Measurements from ENCODE around the gene FOXK2. TPM values are rescaled to one million over a fixed set of nuclear protein-coding genes. Genes with fewer than 3 reads are reported as not detected.

FOXK2 gene
- total and polyA plus RNA-seq, 2 donors (not counting 1 experiment from before 2014, with no cell fraction given), result 19.7 to 62.7 TPM

DNA sequence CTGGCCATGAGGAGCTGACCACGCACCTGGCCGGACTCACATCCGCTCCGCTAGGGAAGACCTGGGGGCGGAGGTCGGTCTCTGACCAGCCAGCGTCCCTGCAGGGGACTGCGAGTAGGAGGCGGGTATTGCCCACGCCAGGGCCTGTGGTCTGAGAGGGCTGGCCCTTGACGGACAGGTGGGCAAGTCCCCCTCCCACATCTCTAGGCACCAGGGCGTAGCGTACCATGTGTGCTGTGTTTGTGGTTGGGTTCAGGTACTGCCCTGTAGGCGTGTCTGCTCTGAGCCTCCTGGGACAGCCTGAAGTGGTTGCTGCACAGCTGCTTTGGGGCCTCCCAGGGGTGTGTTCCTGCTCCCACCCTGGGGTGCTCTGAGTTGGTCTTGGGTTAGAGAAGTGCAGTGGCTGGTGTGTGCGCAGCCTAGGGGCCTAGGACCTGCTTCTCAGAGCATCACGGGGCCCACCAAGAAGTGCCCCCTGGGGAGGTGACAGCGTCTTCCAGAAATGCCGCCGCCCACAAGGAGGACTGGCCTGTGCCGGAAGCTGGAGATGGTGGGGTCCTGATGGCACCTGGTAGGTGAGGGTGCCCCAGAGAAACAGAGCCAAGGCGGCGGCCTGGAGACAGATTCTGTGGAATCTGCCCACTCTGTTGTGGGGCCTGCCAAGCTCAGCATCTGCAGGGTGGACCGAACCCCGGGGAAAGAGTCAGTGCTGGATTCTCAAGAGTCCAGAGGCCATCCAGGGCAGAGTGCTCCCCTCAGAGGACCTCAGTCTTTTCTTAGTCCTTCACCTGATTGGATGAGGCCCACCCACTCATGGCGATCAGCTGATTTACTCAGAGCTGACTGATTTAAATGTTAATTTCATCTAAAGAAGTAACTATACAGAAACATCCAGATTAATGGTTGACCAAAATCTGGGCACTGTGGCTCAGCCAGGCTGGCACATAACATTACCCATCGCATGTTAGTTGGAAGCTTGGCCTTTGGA is 80.4 kb downstream of the FOXK2 start:
- Histone ChIP-seq H3K27me3 (replicated peaks in 1 of 4; ENCODE audit: control extremely low read depth in 1 of 4, control insufficient read depth in 3 of 4, insufficient read depth in 4 of 4, low read length in 3 of 4) (no peaks in the 10 kb centered on the region), H3K79me2 (ENCODE audit: control insufficient read depth, insufficient read depth, low read length) (peaks cover 18% of the 10 kb centered on the region), H3K4me1 (ENCODE audit: control insufficient read depth in 2 of 2, insufficient read depth in 2 of 2, low read length in 2 of 2) (peaks cover 9 to 55% of the 10 kb centered on the region in 2 donors), H3K9ac (ENCODE audit: low read length) (no peak overlapping the region), H3K36me3 (replicated peaks in 1 of 2; ENCODE audit: control extremely low read depth in 1 of 2, control insufficient read depth in 1 of 2, extremely low read depth in 1 of 2, insufficient read depth in 2 of 2, low read length in 1 of 2) (peaks cover 0 to 45% of the 10 kb centered on the region in 2 experiments), H3K9me3 (ENCODE audit: control extremely low read depth in 1 of 3, control insufficient read depth in 2 of 3, insufficient read depth in 1 of 3, low read length in 2 of 3) (peaks cover 0 to 2% (median 0%) of the 10 kb centered on the region in 3 donors), H3K27ac (ENCODE audit: low read length in 2 of 2) (no peak overlapping the region), H2AFZ (ENCODE audit: insufficient read depth, low read depth, low read length, poor library complexity, severe bottlenecking) (no peak overlapping the region), H3K4me2 (replicated peaks; ENCODE audit: low read depth, low read length, poor library complexity, severe bottlenecking) (peak overlapping the region; percentile 34), H3K4me3 (ENCODE audit: control extremely low read depth in 1 of 5, extremely low read depth in 1 of 5, insufficient read depth in 1 of 5, low read depth in 2 of 5, low read length in 4 of 5) (no peak overlapping the region), H4K20me1 (ENCODE audit: control insufficient read depth, insufficient read depth, low read length, poor library complexity, severe bottlenecking) (peaks cover 15% of the 10 kb centered on the region)
- DNase-seq, result peak; percentile 54
- no peaks in the 10 kb centered on the region for H3K9me3 Mint-ChIP-seq (ENCODE audit: insufficient read depth)
- H3K4me3 Mint-ChIP-seq, result peak overlapping the region; percentile 55
- 54% methylated on average over 22 of the region's 26 CpGs for WGBS (ENCODE audit: insufficient coverage)
- ATAC-seq (ENCODE audit: low read depth), result peak; percentile 77
- H3K27ac Mint-ChIP-seq, result peak overlapping the region; percentile 41
- CTCF ChIA-PET, result interaction anchor here (1.0 kb wide), 1 partner anchor 47 kb away, joined by 3 read pairs; no protein-coding TSS in a partner anchor
- TF ChIP-seq, protein P1, sequence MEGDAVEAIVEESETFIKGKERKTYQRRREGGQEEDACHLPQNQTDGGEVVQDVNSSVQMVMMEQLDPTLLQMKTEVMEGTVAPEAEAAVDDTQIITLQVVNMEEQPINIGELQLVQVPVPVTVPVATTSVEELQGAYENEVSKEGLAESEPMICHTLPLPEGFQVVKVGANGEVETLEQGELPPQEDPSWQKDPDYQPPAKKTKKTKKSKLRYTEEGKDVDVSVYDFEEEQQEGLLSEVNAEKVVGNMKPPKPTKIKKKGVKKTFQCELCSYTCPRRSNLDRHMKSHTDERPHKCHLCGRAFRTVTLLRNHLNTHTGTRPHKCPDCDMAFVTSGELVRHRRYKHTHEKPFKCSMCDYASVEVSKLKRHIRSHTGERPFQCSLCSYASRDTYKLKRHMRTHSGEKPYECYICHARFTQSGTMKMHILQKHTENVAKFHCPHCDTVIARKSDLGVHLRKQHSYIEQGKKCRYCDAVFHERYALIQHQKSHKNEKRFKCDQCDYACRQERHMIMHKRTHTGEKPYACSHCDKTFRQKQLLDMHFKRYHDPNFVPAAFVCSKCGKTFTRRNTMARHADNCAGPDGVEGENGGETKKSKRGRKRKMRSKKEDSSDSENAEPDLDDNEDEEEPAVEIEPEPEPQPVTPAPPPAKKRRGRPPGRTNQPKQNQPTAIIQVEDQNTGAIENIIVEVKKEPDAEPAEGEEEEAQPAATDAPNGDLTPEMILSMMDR (IDR thresholded peaks at IDR 0.05), result no peak
- TF ChIP-seq EZH2 (IDR thresholded peaks at IDR 0.05; ENCODE audit: borderline replicate concordance, insufficient read depth, low read depth, low read length, poor library complexity, severe bottlenecking), result no peak
- intact Hi-C loops (cut with micrococcal nuclease), result no loop called here
- H3K27me3 Mint-ChIP-seq, result no peaks in the 10 kb centered on the region
- POLR2A ChIA-PET, result no interaction called here
- peaks cover 57% of the 10 kb centered on the region for H3K4me1 Mint-ChIP-seq

Data from B cell (primary cell).